GM19239 (cell line): ENCODE data around the gene USP50.
"Not testable (repeated sequence)": the region's sequence is repeated elsewhere in the genome, so short reads cannot be mapped to it uniquely, and the experiment has no call there.

Experiments
- DNase-seq: peaks from one replicate; pipeline ENCODE4 v3.0.0; 2011; ENCODE audit warnings: low spot score; ENCODE audit not compliant: insufficient read length
- FAIRE-seq: peaks from 2 replicates; lab custom pipeline; 2011; peaks lifted over from hg19 to GRCh38; lab: Jason Lieb, UNC

Gene USP50

DNA sequence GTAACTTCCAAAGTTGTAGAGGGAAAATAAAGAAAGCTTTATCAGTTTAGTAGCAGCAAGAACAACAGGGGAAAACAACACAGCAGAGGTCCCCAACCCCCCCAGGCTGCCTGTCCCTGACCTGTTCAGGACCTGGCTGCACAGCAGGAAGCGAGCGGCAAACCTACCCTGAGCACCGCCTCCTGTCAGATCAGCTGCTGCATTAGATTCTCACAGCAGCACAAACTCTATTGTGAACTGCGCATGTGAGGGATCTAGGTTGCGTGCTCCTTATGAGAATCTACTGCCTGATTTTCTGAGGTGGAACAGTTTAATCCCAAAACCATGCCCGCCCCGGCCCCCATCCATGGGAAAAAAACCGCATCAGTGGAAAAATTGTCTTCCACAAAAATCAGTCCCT lies 40.3 kb downstream of the USP50 start:
- no peak for DNase-seq
- FAIRE-seq = no peak

DNA sequence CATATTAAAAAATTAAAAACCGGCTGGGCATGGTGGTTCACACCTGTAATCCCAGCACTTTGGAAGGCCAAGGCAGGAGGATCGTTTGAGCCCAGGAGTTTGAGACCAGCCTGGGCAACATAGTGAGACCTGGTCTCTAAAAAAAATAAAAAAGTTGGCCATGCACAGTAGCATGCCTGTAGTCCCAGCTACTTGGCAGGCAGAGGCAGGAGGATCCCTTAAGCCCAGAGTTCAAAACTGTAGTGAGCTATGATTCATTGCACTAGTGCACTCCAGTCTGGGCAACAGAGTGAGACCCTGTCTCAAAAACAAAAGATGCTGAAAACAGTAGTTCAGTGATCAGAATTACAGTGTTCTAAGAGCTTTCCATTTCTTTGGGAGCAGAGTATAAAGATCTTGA lies 40.8 kb downstream of the USP50 start:
- not testable (repeated sequence) for FAIRE-seq, DNase-seq

DNA sequence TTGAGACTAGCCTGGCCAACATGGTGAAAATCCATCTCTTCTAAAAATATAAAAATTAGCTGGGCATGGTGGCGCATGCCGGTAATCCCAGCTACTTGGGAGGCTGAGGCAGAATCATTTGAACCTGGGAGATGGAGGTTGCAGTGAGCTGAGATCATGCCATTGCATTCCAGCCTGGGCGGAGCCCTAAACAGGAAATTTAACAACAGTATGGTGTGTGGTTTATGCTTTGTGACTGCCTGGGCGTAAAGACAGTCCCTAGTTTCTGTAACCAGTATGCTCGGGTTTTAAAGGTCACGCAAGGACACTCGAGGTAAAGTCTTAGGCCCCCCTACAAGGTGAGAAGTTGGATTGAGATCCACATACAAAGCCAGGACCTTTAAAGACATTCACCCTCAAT lies 43.3 kb downstream of the USP50 start:
- DNase-seq = no peak
- FAIRE-seq = no peak

DNA sequence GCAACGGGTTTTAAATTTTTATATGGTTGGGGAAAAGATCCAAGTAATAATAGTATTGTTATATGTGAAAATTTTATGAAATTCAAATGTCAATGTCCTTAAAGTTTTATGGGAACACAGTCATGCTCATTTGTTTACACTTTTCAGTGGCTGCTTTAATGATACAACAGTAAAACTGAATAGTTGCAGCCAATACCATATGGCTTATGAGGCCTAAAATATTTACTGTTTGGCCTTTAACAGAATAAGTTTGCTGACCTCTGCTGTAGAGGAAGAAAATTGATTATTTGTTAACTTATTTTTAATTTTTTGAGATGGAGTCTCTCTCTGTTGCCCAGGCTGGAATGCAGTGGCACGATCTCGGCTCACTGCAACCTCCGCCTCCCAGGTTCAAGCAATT lies 44.7 kb downstream of the USP50 start:
- FAIRE-seq (no peak), DNase-seq (no peak)

DNA sequence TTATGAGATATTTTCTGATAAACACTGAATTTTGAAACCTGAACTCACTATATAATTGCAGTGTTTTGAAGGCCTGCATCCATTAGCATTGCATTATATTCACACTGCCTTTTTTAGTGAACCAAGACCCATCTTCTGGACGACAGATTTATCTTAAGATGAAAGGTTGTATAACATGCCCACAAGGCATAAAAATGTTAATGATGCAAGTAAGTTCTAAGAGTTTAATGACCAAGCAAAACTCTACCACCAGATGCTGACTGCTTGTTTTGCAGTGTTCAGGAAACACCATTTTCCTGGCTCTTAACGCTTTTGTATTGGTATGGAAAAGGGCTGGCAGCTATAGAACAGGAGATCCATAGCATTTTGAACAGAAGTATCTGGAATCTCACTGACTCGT lies 46.1 kb downstream of the USP50 start:
- no peak for DNase-seq

DNA sequence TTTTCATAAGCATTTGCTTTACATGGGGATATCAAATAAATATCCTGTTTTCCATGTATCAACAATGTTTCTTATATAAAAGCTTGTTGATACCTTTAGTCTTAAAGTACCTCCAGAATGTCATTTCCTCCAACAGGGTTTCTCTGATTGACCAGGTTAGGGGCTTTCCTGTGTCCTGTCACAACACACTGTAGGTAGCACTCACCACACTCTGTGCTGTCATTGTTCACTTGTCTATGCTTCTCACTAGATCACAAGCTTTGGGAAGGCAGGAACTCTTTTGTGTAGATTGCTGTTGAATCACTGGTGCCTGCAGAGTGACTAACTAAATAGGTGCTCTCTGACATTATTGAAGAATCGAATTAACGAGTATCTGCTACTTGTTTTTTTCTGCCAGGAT lies 49.8 kb downstream of the USP50 start:
- DNase-seq (no peak), FAIRE-seq (no peak)

More for the DNA sequence above, 46.1 kb downstream of the USP50 start:
- FAIRE-seq = peak; percentile 23

DNA sequence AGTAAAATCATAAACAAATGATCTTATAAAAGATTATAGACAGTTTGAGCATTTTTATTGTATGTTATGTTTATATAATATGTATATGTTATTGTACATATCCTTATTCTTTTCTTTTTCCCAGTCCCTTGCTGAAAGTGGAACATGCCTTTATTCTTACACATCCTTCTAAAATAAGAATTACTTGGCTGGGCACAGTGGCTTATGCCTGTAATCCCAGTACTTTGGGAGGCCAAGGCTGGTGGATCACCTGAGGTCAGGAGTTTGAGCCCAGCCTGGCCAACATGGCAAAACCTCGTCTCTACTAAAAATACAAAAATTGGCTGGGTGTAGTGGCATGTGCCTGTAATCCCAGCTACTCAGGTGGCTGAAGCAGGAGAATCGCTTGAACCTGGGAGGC lies 51.9 kb downstream of the USP50 start:
- not testable (repeated sequence) for DNase-seq, FAIRE-seq

DNA sequence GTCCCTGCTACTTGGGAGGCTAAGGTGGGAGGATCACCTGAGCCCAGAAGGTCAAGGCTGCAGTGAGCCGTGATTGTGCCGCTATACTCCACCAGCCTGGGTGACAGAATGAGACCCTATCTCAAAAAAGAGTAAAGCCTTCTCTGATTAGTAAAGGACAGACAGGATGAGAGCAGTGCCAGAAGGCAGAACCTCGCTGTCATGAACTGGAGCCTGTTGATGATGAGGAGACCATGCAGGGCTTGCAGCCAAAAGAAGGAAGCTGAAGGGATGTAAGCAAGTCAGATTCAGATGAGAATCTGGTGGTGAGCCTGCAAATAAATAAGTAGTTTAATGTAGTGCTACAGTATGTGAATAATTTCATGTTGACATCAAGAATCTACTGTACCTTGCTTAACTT lies 52.8 kb downstream of the USP50 start:
- FAIRE-seq (no peak), DNase-seq (no peak)

DNA sequence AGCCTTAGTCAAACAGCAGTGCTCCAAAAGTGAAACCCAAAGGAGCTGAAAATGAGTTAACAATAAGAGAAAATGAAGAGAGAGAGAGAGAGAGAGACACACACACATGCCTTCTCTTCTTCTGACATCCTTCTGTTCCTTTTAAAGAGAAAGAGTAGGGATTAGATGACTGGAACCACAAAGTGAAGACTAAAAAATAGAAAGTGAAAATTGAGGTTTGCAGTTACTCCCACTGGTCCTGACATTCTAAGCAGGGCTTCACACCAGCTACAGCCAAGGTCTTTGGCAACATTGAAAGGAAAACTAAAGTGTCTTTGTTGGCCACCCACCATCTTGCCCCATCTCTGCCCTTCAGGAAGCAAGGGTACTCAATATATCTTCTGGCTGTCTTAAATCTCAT lies 59.2 kb downstream of the USP50 start:
- peak; percentile 91 for FAIRE-seq

DNA sequence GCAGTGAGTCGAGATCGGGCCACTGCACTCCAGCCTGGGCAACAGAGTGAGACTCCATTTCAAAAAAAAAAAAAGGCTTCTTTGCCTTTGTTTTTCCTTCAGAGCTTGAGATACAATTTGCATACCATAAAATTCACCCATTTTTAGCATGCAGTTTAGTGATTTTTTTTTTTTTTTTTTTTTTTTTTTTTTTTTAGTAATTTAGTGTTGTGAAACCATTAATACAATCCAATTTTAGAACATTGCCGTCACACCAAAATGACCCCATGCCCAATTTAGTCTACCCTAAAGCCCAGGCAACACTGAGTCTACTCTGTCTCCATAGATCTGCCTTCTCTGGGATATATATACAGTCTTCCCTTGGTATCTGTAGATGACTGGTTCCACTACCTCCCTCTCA lies 61.1 kb downstream of the USP50 start:
- DNase-seq (no peak), FAIRE-seq (peak; percentile 31)

More for the DNA sequence above, 59.2 kb downstream of the USP50 start:
- peak; percentile 5 for DNase-seq

DNA sequence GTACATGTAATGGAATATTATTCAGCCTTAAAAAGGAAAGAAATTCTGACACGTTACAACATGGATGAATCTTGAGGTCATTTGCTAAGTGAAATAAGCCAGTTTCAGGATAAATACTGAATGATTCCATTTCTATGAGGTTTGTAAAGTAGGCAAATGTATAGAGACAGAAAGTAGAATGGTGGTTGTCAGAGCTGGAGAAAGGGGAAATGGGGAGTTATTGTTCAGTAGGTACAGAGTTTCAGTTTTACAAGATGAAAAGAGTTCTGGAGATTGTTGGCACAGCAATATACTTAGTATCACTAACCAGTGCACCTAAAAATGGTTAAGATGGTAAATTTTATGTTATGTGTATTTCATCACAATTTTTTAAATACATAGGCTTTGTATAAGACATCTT lies 61.7 kb downstream of the USP50 start:
- DNase-seq (no peak), FAIRE-seq (peak; percentile 73)

DNA sequence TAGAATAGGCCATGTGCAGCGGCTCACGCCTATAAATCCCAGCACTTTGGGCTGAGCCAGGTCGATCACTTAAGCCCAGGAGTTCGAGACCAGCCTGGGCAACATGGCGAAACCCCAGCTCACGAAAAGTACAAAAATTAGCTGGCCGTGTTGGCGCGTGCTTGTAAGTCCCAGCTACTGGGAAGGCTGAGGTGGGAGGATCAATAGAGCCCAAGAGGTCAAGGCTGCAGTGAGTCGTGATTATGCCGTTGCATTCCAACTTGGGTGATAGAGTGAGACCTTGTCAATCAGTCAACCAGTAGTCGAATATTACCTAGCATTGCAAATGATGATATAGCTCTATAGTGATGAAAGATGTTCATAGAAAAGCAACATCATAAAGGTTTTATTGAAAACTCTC lies 70.3 kb downstream of the USP50 start:
- DNase-seq = no peak
- no peak for FAIRE-seq

DNA sequence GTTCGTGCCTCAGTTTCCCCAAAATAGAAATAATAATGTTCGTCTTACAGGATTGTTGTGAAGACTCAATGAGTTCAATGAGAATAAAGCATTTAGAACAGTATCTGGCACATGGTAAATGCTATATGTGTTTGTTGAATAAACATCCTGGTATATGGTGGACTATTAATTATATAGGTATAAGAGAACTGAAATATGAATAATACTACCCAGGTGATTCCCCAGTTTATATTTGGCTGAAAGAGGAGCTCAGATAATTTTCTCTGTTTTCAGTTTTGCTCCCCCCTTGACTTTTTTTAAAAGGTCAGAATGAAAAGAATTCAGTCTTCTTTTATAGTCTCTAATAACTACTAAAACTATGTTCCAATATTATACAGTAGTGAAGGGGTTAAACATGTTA lies 75.4 kb downstream of the USP50 start:
- FAIRE-seq = no peak
- DNase-seq = no peak

DNA sequence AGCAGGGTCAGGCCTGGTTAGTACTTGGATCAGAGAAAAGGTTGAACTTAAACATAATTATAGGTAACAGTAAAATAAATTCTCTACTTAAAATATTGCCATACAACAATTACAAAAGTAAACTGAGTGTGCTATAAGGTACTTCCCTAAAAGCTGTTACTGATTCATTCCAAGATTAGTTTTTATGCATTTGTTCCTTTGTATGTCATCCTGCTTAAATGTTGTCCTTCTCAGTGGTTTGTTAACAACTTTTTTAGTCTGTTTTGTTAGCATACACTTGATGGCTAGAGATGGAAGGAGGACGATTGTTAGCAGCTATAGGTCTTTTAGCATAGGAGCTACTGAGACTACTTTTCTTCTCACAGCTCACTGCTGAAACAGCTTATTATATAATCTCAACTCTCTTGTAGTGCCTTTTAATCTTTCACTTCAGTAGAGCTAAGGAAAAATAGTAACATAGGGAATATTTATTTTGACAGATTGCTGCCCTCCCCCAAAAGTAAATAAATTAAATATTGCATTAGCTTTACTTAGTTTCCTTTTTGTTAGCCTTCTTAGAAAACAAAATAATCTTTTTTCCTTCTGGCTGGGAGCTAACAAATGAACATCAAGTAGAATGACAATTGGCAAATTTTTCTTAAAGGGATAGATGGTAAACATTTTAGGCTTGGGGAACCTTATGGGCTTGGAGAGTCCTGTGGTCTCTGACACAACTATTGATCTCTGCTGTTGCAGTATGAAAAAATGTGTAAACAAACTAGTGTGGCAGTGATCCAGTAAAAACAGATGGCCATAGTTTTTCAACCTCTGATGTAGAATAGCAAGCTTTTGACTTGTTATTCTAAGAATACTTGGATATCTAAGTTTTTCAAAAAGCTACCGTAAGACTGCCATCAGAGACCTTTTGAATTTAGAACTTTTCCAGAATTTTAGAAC lies 82.8 kb downstream of the USP50 start:
- no peak for DNase-seq
- FAIRE-seq = peak; percentile 49

DNA sequence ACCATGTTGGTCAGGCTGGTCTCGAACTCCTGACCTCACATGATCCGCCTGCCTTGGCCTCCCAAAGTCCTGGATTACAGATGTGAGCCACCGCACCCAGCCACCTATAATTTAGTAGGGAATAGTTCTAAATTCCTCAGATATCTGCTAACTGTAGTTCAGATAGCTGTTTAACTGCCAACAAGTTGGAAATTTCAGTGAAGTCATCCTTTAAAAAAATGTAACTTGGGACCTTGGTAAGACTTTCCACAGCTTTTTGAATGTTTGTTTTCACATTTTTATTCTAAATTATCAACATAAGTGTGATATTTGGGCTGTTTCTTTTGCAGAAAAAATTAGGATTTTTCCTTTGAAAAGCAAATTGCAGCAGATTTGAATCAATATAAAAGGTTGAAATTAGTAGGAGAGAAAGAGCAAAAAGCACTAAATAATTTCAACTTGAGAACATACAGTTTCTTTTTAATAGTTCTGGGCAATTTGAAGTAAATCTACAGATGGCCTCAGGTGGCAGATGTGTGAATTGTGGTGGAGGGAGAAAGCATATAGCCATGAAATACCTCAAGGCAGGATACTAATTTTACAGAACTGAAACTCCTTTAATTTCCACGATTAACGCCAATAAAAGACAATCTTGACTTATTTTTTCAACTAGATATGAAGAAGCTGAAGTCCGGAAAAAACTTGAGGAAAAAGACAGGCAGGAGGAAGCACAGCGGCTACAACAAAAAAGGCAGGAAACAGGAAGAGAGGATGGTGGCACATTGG lies 87.9 kb downstream of the USP50 start:
- DNase-seq (no peak), FAIRE-seq (no peak)

DNA sequence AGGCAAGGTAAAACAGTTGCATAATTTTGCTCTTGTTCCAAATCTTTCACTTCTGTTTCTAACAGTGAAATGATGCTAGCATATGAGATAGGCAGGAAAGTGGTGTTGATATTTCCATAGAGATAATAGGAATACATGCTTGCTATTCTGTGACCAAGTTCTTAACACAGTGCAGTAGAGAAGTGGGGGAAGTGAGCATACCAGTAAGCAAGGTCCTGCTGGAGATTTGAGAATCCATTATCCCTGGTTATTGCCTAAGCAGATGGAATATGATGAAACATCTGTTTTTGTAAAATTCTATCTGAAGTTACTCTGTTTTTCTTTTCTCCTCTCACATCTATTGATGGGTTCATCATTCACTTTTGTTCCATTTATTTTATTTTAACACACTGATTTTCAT lies 93.5 kb downstream of the USP50 start:
- DNase-seq = no peak

More for the DNA sequence above, 93.5 kb downstream of the USP50 start:
- no peak for FAIRE-seq
